HG02759 (cell line): ENCODE measurements around the gene AFMID.
"Not testable (repeated sequence)": the region's sequence is repeated elsewhere in the genome, so short reads cannot be mapped to it uniquely, and the experiment has no call there.

Experiments used
- ATAC-seq: cut with Tn5 transposase; IDR thresholded peaks from one replicate; pipeline ENCODE4 v1.9.1; 2021; ENCODE audit warnings: mild to moderate bottlenecking, moderate library complexity; ENCODE audit not compliant: unreplicated experiment

AFMID gene

GRCh38 chr17:78219396-78220150, 32.4 kb downstream of the AFMID start:
- no peak for ATAC-seq

- no peak for ATAC-seq
Measured at GRCh38 chr17:78223061-78223460, 35.9 kb downstream of the AFMID start.

- no peak for ATAC-seq
Measured at GRCh38 chr17:78223765-78224164, 36.6 kb downstream of the AFMID start.

GRCh38 chr17:78224231-78225087, 37.3 kb downstream of the AFMID start:
- no peak for ATAC-seq

- ATAC-seq: no peak
Measured at GRCh38 chr17:78225088-78225865, 38.1 kb downstream of the AFMID start.

DNA sequence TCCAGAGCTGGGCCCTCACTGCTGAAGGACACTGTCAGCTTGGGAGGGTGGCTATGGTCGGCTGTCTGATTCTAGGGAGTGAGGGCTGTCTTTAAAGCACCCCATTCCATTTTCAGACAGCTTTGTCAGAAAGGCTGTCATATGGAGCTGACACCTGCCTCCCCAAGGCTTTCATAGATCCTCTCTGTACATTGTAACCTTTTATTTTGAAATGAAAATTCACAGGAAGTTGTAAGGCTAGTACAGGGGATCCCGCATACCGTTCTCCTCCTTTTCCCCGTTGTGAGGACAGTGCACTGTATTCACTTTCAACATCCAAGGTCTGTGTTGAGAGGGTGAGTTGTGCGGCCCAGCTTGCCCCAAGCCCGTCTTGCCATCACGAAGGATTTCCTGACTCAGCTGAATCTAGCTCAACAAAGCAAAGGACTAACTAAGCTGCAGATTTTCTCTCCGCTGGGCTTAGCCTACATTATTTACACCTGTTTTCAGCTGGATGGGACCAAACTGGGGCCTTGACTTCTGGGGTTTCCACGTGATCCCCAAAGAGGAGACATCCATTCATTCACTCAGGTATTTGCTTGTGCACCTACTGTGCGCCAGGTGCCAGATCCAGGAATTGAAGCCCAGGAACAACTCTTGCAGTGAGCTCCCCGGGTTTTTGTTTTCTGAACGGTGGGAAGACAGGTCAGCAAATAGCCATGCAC, 39.0 kb downstream of the AFMID start:
- ATAC-seq: no peak

GRCh38 chr17:78226759-78227454, 39.7 kb downstream of the AFMID start:
- ATAC-seq: no peak

GRCh38 chr17:78227455-78227916, 40.3 kb downstream of the AFMID start:
- no peak for ATAC-seq

DNA sequence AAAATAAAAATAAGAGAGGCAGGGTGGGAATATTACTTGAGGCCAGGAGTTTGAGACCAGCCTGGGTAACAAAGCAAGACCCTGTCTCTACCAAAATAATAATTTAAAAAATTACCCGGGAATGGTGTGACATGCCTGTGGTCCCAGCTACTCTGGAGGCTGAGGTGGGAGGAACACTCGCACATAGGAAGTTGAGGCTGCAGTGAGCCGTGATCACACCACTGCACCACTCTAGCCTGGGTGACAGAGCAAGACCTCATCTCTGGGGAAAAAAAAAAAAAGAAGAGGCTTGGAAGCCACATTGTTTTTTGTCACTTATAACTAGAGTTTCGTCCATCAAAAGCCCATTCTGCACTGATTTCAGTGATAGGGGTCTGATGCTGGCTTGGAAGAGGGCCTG, 41.0 kb downstream of the AFMID start:
- no peak for ATAC-seq

DNA sequence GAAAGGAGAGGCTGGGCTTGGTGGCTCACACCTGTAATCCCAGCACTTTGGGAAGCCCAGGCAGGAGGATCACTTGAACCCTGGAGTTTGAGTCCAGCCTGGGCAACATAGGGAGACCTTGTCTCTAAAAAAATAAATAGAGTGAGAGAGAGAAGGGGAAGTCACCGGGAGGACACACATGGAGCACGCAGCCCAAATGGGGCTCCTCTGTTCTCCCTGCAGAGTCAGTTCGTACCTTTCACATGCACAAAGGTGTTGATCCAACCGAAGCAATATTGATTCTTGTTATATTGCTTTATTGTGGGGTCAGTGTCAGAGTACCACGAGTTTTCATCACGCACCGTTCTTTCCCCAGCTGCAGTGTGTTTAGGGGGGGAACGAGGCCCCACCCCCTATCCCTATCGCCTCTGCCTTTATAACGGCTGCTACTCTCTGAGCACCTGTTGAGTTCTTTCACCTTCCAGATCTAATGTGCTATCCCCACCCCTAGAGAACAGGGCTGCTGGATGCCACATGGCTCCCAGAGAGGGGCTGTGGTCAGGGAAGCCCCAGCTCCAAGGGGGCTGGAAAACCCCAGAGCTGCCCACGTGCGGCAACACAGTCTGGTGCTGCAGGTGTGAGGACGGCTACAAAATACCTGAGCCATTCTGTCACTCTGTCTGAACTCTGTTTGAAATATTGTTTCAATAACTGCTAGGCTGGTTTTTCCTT, 43.2 kb downstream of the AFMID start:
- no peak for ATAC-seq

DNA sequence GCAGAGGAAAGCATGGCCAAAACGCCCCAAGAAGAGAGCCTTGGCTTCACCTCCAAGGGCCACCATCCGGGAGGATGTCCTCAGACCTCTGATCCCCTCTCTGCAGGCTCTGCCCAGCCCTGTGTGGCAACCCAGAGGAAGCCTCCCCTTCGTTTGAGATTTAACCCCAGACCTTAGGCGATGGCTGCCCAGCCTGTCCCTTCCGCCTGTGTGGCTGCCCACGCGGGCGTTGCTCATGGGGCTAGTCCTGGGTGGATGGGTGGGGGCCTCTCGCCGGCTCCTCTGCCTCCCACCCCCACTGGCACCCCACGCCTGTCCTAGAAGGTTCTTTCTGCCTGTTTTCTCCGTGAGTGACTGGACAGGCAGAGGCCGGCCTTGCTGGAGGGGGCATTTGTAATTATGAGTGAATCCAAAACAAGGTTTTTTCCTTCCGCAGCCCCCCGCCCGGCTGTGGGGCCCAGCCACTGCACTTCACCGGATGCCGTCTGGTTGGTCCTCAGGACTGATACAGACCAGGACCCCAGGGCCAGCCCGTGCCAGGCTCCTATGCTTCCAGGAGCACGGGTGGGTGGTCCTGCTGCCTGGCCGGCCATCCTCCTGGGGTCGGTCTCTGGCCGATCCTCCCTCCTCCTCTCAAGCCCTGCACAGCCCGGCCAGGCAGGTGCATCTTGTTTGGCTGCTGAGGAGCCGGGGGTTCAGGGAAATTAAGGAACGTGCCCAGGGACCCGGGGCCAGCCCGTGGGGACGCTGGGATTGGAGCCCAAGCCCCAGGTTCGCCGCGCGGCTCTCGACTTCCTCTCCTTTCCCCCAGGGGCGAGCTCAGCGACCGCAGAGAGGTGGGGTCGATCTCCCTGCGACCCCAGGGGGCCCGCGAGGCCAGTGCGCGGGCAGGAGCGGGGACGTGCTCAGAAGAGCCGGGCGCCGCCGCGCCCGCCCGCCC, 44.1 kb downstream of the AFMID start, which contains the start of gene TMEM235:
TSS of gene TMEM235 (plus strand) at position 636 of the 940 bp plus-strand sequence. CDS start 393 bp downstream, outside the sequence.
- no peak for ATAC-seq

GRCh38 chr17:78231991-78232858, 45.1 kb downstream of the AFMID start:
- ATAC-seq: no peak

GRCh38 chr17:78232859-78233173, 45.7 kb downstream of the AFMID start:
- ATAC-seq: no peak

GRCh38 chr17:78233678-78234077, 46.5 kb downstream of the AFMID start:
- ATAC-seq: no peak

GRCh38 chr17:78234261-78234865, 47.2 kb downstream of the AFMID start:
- ATAC-seq: no peak

DNA sequence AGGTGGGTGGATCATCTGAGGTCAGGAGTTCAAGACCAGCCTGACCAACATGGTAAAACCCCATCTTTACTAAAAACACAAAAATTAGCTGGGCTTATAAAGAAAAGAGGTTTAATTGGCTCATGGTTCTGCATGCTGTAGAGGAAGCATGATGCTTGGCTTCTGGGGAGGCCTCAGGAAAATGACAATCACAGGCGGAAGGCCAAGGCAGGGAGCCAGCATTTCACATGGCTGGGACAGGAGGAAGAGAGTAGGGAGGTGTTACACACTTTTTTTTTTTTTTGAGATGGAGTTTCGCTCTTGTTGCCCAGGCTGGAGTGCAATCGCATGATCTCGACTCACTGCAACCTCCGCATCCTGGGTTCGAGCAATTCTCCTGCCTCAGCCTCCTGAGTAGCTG, 47.9 kb downstream of the AFMID start:
- ATAC-seq: not testable (repeated sequence)

- ATAC-seq: no peak
Measured at GRCh38 chr17:78235885-78236284, 48.7 kb downstream of the AFMID start.
